ENCODE measurements around the gene PDE4C. TPM values are rescaled to one million over a fixed set of nuclear protein-coding genes. Genes with fewer than 3 reads are reported as not detected.

Gene PDE4C
- total and polyA plus RNA-seq, 7 donors = 1.8 to 8.6 (median 4.0) TPM; not detected in 2

DNA sequence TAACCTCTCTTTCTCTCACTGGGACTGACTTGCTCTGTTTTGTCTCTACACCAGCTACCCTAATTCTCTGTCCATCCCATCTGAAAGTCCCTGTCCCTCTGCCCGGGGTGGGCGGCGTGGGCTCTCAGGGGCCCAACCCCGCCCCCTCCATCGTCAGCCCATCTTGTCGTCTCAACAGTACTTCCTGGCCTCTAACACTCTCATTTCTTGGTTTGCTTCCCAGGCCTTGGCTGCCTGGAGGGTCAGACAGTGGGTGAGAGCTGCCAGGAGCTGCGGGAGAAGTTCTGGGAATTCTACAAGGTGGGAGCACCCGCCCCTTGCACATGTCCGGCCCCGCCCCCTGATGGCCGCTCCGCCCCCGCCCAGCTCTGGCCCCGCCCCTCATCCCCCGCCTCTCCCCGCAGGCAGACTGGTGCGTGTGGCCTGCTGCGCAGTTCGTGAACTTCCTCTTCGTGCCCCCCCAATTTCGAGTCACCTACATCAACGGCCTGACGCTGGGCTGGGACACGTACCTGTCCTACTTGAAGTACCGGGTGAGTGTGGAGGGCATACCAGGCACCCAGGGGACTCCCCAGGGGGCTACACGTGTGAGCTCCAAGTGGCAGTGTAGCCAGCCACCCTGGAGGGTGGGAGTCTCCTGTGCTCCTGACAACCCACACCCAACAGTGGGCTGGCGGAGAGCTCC is 31.5 kb downstream of the PDE4C start:
- TF ChIP-seq POLR2AphosphoS5 (IDR thresholded peaks at IDR 0.05) = peak in 2 of 4 donors; percentile 10 to 37
- no peak for TF ChIP-seq EP300 (IDR thresholded peaks at IDR 0.05)
- H3K27ac ChIP-seq = peak overlapping the region; percentile 94 to 98 (median 96)
- peak overlapping the region; percentile 18 to 91 (median 50) for H3K4me3 ChIP-seq
- 34 to 43% methylated on average over 27 of the region's 27 CpGs for WGBS, 2 donors
- DNase-seq = peak; percentile 90
- no peaks in the 10 kb centered on the region for H3K9me3 ChIP-seq
- H3K27me3 ChIP-seq = no peaks in the 10 kb centered on the region
- intact Hi-C loops (cut with DNase I) = loop anchor here (5.0 kb wide), 1 partner anchor 42 kb away; the partner anchor contains the start of gene PIK3R2
- peaks cover 0 to 39% (median 6%) of the 10 kb centered on the region in 4 donors for H3K36me3 ChIP-seq
- H3K4me1 ChIP-seq = peaks cover 0 to 31% (median 24%) of the 10 kb centered on the region in 4 donors

DNA sequence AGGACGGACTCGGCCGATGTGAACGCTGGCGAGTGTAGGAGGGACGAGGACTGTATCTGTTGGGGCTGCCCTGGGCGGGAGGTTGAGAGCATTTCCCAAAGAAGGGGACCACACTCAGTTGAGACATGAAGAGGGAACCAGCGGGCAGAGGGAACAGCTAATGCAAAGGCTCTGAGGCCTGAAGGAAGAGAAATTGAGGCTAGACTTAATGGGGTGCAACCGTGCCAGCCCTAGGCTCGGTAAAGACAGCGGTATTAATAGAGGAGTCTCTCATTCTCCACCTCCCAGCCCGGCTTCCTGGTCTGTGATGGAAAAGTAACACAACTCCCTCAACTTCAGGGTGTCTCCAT is 32.1 kb downstream of the PDE4C start:
- peaks cover 0 to 31% (median 24%) of the 10 kb centered on the region in 4 donors for H3K4me1 ChIP-seq
- WGBS, 2 donors = 54 to 71% methylated on average over 12 of the region's 12 CpGs
- intact Hi-C loops (cut with DNase I) = loop anchor here (5.0 kb wide), 1 partner anchor 42 kb away; the partner anchor contains the start of gene PIK3R2
- peak overlapping the region; percentile 94 to 98 (median 96) for H3K27ac ChIP-seq
- peaks cover 0 to 34% (median 3%) of the 10 kb centered on the region in 4 donors for H3K36me3 ChIP-seq
- peak overlapping the region in 3 of 4 donors; percentile 82 to 91 (median 85) for H3K4me3 ChIP-seq
- no peaks in the 10 kb centered on the region for H3K9me3 ChIP-seq
- DNase-seq = no peak
- no peaks in the 10 kb centered on the region for H3K27me3 ChIP-seq
- no peak for TF ChIP-seq POLR2AphosphoS5 (IDR thresholded peaks at IDR 0.05)
- no peak for TF ChIP-seq POLR2A (IDR thresholded peaks at IDR 0.05)
- TF ChIP-seq, protein P1, sequence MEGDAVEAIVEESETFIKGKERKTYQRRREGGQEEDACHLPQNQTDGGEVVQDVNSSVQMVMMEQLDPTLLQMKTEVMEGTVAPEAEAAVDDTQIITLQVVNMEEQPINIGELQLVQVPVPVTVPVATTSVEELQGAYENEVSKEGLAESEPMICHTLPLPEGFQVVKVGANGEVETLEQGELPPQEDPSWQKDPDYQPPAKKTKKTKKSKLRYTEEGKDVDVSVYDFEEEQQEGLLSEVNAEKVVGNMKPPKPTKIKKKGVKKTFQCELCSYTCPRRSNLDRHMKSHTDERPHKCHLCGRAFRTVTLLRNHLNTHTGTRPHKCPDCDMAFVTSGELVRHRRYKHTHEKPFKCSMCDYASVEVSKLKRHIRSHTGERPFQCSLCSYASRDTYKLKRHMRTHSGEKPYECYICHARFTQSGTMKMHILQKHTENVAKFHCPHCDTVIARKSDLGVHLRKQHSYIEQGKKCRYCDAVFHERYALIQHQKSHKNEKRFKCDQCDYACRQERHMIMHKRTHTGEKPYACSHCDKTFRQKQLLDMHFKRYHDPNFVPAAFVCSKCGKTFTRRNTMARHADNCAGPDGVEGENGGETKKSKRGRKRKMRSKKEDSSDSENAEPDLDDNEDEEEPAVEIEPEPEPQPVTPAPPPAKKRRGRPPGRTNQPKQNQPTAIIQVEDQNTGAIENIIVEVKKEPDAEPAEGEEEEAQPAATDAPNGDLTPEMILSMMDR (IDR thresholded peaks at IDR 0.05) = no peak
- no peak for TF ChIP-seq EP300 (IDR thresholded peaks at IDR 0.05)

DNA sequence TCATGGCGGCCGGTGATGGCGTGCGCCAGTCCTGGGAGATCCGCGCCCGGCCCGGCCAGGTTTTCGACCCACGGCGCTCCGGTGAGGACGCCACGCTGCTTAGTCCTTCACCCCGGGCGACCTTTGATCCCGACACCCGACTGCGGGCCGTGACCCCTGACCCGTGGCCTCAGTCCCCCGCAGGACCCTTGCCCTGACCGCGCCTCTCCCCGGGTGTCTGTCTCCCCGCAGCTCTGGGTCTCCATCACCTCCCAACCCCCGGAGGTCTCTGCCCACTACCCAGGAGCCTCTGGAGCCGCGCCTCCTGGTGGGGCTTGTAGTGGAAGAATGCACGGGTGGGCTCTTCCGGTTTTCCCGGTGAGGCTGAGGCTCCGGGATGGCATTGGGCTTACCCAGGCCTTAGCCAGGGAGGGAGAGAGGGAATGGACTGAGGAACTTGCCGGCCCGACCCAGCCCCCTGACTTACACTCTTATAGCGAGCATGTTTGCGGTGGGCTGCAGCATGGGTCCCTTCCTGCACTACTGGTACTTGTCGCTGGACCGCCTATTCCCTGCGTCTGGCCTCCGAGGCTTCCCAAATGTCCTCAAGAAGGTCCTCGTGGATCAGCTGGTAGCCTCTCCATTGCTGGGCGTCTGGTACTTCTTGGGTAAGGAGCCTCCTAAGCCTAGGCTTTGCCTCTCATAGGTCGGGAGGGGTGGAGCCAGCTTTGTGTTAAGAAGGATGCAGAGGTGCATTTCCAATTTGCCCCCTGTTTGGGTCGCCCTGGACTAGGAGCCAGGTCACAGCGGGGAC is 32.7 kb downstream of the PDE4C start:
- WGBS, 2 donors = 3 to 5% methylated on average over 46 of the region's 46 CpGs
- H3K9me3 ChIP-seq = no peaks in the 10 kb centered on the region

DNA sequence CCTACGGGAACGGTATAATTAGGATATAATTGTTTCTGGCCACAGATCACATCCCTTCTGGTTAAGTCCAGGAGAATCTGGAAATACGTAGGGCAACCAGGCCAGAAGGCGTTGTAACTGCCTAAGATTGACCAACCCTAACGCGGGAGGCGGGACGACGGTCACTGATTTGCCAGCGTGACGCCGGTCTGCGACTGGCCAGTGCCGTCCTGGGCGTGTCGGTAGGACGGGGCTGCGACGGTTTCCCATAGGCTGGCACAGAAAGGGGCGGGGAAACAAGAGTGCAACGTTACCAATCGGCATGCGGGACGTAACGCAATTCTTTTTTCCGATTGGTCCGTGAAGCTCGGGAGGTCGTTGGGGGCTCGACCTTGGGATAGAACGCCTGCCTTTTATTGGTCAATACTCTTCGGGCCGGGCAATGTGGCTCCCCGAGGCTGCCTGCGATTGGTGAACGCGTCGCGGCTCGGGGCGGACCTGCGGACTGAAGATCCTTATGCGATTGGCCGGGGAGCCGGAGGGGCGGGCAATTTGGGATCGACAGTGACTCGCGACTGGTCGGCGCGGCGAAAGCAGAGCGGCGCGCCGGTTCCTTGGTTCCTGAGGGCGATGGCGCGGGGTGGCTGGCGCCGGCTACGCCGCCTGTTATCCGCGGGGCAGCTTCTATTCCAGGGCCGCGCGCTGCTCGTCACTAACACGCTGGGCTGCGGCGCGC is 33.4 kb downstream of the PDE4C start, which contains the start of gene MPV17L2:
Gene MPV17L2 (plus strand): TSS at position 546 of the 715 bp plus-strand sequence. CDS start 64 bp downstream, at position 610.
- 0% methylated on average over 74 of the region's 74 CpGs for WGBS, 2 donors
- Histone ChIP-seq H3K27ac (peak within 1 kb of the TSS; percentile 95 to 99 (median 98)), H3K9me3 (no peaks in the 10 kb centered on the region), H3K36me3 (peaks cover 0 to 20% (median 3%) of the 10 kb centered on the region in 4 donors), H3K27me3 (no peaks in the 10 kb centered on the region), H3K4me3 (peak within 1 kb of the TSS; percentile 75 to 91 (median 84)), H3K4me1 (peaks cover 0 to 31% (median 24%) of the 10 kb centered on the region in 4 donors)
- intact Hi-C loops (cut with DNase I) = loop anchor here (1.0 to 5.0 kb wide), 2 partner anchors 11 to 41 kb away; partner anchors contain the start of genes PIK3R2 and RAB3A
- DNase-seq = peak; percentile 100
- TF ChIP-seq, protein P1 (IDR thresholded peaks at IDR 0.05) = no peak
- TF ChIP-seq EP300 (IDR thresholded peaks at IDR 0.05) (no peak), POLR2AphosphoS5 (IDR thresholded peaks at IDR 0.05) (peak; percentile 96 to 98 (median 98)), POLR2A (IDR thresholded peaks at IDR 0.05) (peak; percentile 90 to 93)

More for the DNA sequence above, 32.7 kb downstream of the PDE4C start:
- peak overlapping the region; percentile 75 to 91 (median 84) for H3K4me3 ChIP-seq
- H3K27ac ChIP-seq = peak overlapping the region; percentile 94 to 98 (median 96)
- peak; percentile 79 for DNase-seq
- H3K36me3 ChIP-seq = peaks cover 0 to 28% (median 3%) of the 10 kb centered on the region in 4 donors
- H3K4me1 ChIP-seq = peaks cover 0 to 31% (median 24%) of the 10 kb centered on the region in 4 donors
- no peaks in the 10 kb centered on the region for H3K27me3 ChIP-seq
- intact Hi-C loops (cut with DNase I) = loop anchor here (1.0 to 5.0 kb wide), 2 partner anchors 11 to 41 kb away; partner anchors contain the start of genes PIK3R2 and RAB3A
- TF ChIP-seq POLR2A (IDR thresholded peaks at IDR 0.05) (no peak), POLR2AphosphoS5 (IDR thresholded peaks at IDR 0.05) (no peak)

DNA sequence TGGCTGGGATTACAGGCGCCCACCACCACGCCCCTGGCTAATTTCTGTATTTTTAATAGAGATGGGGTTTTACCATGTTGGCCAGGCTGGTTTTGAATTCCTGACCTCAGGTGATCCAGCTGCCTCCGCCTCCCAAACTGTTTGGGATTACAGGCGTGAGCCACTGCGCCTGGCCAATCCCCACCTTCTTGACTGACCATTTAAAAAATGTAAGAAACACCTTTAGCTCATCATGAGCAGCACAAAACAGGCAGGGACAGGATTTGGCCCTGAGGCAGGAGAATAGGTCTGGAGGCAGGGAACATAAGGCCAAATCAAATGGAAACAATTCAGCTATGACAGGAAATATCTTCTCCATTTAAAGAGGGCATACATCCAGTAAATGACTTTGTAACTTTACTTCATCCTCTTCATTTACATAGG is 34.6 kb downstream of the PDE4C start:
- peak overlapping the region in 3 of 4 donors; percentile 55 to 91 (median 70) for H3K4me3 ChIP-seq
- no peaks in the 10 kb centered on the region for H3K9me3 ChIP-seq
- H3K36me3 ChIP-seq = peaks cover 0 to 11% (median 0%) of the 10 kb centered on the region in 4 donors
- peaks cover 0 to 31% (median 24%) of the 10 kb centered on the region in 4 donors for H3K4me1 ChIP-seq
- WGBS, 2 donors = 44 to 71% methylated on average over 5 of the region's 5 CpGs
- H3K27me3 ChIP-seq = no peaks in the 10 kb centered on the region
- intact Hi-C loops (cut with DNase I) = loop anchor here (5.0 kb wide), 1 partner anchor 39 kb away; the partner anchor contains the start of gene PIK3R2
- no peak for TF ChIP-seq POLR2A (IDR thresholded peaks at IDR 0.05)
- no peak for TF ChIP-seq EP300 (IDR thresholded peaks at IDR 0.05)
- TF ChIP-seq POLR2AphosphoS5 (IDR thresholded peaks at IDR 0.05) = no peak
- TF ChIP-seq, protein P1 (IDR thresholded peaks at IDR 0.05) = no peak
- peak overlapping the region; percentile 93 to 99 (median 96) for H3K27ac ChIP-seq
- no peak for DNase-seq
